Stomach smooth muscle (tissue), 2 donors: ENCODE measurements around the gene NSUN6.
"Not testable (repeated sequence)": the region's sequence is repeated elsewhere in the genome, so short reads cannot be mapped to it uniquely, and the experiment has no call there.

Experiments
- H3K27ac ChIP-seq: one replicate; pipeline ENCODE4 v1.7.0; 2013; ENCODE audit warnings: mild to moderate bottlenecking, low read length, inconsistent platforms
- H3K27me3 ChIP-seq, 2 donors: one replicate each; pipeline ENCODE4 v1.7.0; 2013; ENCODE audit warnings: low read length in 2 of 2; ENCODE audit not compliant: insufficient read depth in 2 of 2, control insufficient read depth in 1 of 2
- H3K36me3 ChIP-seq, 2 donors: one replicate each; pipeline ENCODE4 v1.7.0; 2013; ENCODE audit warnings: low read length in 2 of 2; ENCODE audit not compliant: control insufficient read depth in 2 of 2, insufficient read depth in 2 of 2
- H3K4me1 ChIP-seq: one replicate; pipeline ENCODE4 v1.7.0; 2013; ENCODE audit warnings: low read length; ENCODE audit not compliant: control insufficient read depth, insufficient read depth
- H3K4me3 ChIP-seq, 2 donors: one replicate each; pipeline ENCODE4 v1.7.0; 2013; ENCODE audit warnings: low read length in 2 of 2
- H3K9ac ChIP-seq, 2 donors: one replicate each; pipeline ENCODE4 v1.7.0; 2013; ENCODE audit warnings: low read length in 2 of 2, mild to moderate bottlenecking in 1 of 2
- H3K9me3 ChIP-seq, 2 donors: one replicate each; pipeline ENCODE4 v1.7.0; 2013; ENCODE audit warnings: low read length in 2 of 2; ENCODE audit not compliant: control insufficient read depth in 2 of 2
- donor health status: healthy.
- donor health status: Pancreatic carcinoma.

The NSUN6 gene

DNA sequence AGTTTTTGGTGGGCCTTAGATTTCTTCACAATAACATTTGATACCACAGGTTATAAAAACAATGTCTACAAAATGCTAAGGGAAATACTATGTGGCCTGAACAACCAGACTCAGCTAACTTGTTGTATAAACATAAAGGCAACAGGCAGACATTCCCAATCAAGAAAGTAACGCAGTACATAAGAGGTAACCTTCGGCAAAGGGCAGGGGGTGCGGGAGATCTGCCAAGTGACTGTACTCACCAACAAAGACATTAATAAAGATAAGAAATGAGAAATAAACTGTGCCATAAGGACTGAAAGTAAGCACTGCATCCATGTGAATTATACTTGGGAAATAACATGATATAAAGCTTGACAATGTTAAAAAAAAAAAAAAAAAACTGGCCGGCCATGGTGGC, 15.4 kb downstream of the NSUN6 start:
- H3K27me3 ChIP-seq: no peaks in the 10 kb centered on the region
- H3K27ac ChIP-seq: peak overlapping the region; percentile 8
- no peaks in the 10 kb centered on the region for H3K9me3 ChIP-seq
- H3K9ac ChIP-seq: no peak overlapping the region
- H3K4me3 ChIP-seq: no peak overlapping the region
- no peaks in the 10 kb centered on the region for H3K4me1 ChIP-seq
- H3K36me3 ChIP-seq: no peaks in the 10 kb centered on the region

DNA sequence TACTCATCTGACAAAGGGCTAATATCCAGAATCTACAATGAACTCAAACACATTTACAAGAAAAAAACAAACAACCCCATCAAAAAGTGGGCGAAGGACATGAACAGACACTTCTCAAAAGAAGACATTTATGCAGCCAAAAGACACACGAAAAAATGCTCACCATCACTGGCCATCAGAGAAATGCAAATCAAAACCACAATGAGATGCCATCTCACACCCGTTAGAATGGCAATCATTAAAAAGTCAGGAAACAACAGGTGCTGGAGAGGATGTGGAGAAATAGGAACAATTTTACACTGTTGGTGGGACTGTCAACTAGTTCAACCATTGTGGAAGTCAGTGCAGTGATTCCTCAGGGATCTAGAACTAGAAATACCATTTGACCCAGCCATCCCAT, 18.9 kb downstream of the NSUN6 start:
- H3K4me1 ChIP-seq, H3K4me3 ChIP-seq, H3K27ac ChIP-seq, H3K27me3 ChIP-seq, H3K36me3 ChIP-seq, H3K9me3 ChIP-seq, H3K9ac ChIP-seq: not testable (repeated sequence)

DNA sequence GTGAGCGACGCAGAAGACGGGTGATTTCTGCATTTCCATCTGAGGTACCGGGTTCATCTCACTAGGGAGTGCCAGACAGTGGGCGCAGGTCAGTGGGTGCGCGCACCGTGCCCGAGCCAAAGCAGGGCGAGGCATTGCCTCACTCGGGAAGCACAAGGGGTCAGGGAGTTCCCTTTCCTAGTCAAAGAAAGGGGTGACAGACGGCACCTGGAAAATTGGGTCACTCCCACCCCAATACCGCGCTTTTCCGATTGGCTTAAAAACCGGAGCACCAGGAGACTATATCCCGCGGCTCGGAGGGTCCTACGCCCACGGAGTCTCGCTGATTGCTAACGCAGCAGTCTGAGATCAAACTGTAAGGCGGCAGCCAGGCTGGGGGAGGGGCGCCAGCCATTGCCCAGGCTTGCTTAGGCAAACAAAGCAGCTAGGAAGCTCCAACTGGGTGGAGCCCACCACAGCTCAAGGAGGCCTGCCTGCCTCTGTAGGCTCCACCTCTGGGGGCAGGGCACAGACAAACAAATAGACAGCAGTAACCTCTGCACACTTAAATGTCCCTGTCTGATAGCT, 23.9 kb downstream of the NSUN6 start:
- H3K9me3 ChIP-seq, H3K4me1 ChIP-seq, H3K27me3 ChIP-seq, H3K36me3 ChIP-seq: not testable (repeated sequence)
- peak overlapping the region; percentile 41 for H3K27ac ChIP-seq
- H3K4me3 ChIP-seq: peak overlapping the region; percentile 63 to 74
- peak overlapping the region; percentile 62 to 71 for H3K9ac ChIP-seq

DNA sequence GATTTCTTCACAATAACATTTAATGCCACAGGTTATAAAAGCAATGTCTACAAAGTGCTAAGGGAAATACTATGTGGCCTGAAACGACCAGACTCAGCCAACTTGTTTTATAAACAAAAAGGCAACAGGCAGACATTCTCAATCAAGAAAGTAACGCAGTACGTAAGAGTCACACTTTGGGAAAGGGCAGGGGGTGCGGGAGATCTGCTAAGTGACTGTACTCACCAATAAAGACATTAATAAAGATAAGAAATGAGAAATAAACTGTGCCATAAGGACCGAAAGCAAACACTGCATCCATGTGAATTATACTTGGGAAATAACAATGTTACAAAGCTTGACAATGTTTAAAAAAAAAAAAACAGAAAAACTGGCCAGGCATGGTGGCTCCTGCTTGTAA, 25.5 kb downstream of the NSUN6 start:
- peak overlapping the region in 1 of 2 donors; percentile 13 for H3K9ac ChIP-seq
- no peak overlapping the region for H3K4me3 ChIP-seq
- H3K27me3 ChIP-seq: no peaks in the 10 kb centered on the region
- H3K9me3 ChIP-seq: no peaks in the 10 kb centered on the region
- H3K4me1 ChIP-seq: peaks cover 5% of the 10 kb centered on the region
- no peaks in the 10 kb centered on the region for H3K36me3 ChIP-seq
- peak overlapping the region; percentile 37 for H3K27ac ChIP-seq

DNA sequence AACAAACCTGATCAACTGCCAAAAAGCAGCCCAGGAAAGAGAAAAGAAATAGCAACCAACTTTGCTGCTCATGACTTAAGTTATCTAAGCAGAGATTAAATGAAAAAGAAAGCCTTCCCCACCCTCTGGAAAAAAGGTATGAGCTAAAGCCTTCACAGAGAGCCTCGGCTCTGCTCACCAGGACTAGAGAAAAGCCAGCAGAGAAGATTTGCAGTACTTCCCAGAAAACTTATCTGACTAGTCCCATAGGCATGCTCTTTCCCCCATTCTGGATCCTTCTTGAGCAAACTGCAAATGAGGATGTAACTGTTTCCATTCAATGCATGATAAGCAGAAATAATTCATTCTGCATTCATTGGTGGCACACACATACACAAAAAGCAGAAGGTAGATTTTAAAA, 27.7 kb downstream of the NSUN6 start:
- not testable (repeated sequence) for H3K4me1 ChIP-seq, H3K36me3 ChIP-seq, H3K27ac ChIP-seq, H3K27me3 ChIP-seq, H3K9ac ChIP-seq, H3K9me3 ChIP-seq
- H3K4me3 ChIP-seq: peak overlapping the region in 1 of 2 donors; percentile 0

DNA sequence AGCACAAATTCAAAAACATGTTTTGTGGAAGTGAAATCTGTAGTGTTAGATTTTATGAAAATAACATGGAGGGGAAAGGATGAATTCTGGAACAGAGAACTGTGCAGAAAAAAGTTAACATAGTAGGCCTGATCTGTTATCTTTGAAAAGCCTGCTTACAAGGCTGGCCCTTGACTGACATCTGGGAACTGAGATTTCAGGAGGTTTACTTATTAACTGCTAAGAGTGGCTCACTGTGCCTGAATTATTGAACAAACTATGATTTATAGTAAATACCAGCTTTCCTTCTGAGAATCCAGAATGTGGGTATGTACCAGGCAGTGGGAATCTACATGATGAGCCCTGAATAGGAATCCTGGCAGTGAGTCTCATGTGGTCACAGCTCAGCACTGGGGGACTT, 30.5 kb downstream of the NSUN6 start:
- H3K36me3 ChIP-seq: peaks cover 0 to 3% of the 10 kb centered on the region in 2 donors
- no peak overlapping the region for H3K27ac ChIP-seq
- H3K4me3 ChIP-seq: no peak overlapping the region
- no peaks in the 10 kb centered on the region for H3K9me3 ChIP-seq
- no peaks in the 10 kb centered on the region for H3K27me3 ChIP-seq
- H3K4me1 ChIP-seq: peaks cover 3% of the 10 kb centered on the region
- H3K9ac ChIP-seq: no peak overlapping the region

DNA sequence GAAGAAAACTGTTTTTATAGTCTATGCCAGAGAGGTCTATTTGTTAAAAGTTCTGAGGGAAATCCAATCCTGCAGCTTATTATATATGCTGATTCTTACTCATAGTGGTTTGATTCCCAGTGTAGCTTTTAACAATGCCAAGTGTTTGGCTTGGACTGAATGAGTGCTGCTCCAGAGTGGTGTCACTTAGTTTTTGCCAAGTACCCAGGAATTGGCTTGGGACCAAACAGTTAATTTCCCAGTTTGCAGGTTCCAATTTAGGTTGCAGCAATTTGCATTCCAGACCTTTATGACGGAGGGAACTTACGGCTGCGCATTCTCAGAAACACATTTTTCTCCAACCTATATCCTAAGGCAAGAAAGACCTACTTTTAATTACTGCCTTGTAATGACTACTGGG, 32.4 kb downstream of the NSUN6 start:
- peaks cover 3% of the 10 kb centered on the region for H3K4me1 ChIP-seq

DNA sequence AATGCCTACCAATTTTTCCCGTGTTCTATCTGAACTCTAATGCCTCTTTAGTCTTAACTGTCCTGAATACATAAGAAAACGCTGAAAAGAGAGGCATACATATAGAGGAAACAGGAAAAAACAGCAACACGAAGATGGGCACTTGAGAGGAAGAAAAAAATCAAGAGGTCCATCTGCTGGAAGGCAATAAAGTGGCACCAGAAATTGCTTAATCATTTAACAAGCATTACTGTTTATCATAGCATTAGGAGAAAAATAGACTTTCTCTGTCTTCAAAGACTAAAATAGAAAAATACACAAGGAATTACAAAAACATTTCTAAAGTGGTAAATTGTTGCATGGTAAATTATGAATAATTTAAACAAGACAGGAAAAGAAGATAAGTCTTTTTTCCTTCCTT, 35.0 kb downstream of the NSUN6 start:
- Histone ChIP-seq H3K27me3 (no peaks in the 10 kb centered on the region), H3K36me3 (peaks cover 0 to 3% of the 10 kb centered on the region in 2 donors), H3K4me1 (no peaks in the 10 kb centered on the region), H3K9ac (no peak overlapping the region), H3K9me3 (no peaks in the 10 kb centered on the region), H3K4me3 (no peak overlapping the region), H3K27ac (no peak overlapping the region)

More for the DNA sequence above, 32.4 kb downstream of the NSUN6 start:
- peaks cover 0 to 3% of the 10 kb centered on the region in 2 donors for H3K36me3 ChIP-seq
- no peak overlapping the region for H3K9ac ChIP-seq
- H3K27me3 ChIP-seq: no peaks in the 10 kb centered on the region
- H3K9me3 ChIP-seq: no peaks in the 10 kb centered on the region
- no peak overlapping the region for H3K4me3 ChIP-seq
- H3K27ac ChIP-seq: no peak overlapping the region

DNA sequence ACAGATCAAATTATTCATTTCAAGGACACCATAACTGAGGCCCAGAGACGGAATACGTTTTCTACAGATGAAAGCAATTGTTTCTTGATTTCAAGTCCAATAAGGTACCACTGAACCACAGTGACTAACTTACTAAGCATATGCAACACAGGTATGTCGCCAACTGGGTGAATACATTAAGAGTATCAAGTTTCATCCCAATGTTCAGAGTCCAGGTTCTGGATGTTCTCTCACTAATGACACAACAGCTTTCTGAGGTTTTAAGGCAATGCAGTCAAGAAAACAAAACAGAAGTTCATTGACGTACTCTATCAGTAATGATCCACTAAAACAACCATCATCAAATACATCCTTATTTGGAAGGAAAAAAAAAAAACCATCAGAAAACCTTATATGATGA, 35.8 kb downstream of the NSUN6 start:
- H3K4me1 ChIP-seq: no peaks in the 10 kb centered on the region
- no peak overlapping the region for H3K9ac ChIP-seq
- H3K9me3 ChIP-seq: no peaks in the 10 kb centered on the region
- no peak overlapping the region for H3K27ac ChIP-seq
- H3K4me3 ChIP-seq: no peak overlapping the region
- peaks cover 0 to 1% of the 10 kb centered on the region in 2 donors for H3K36me3 ChIP-seq
- H3K27me3 ChIP-seq: no peaks in the 10 kb centered on the region

DNA sequence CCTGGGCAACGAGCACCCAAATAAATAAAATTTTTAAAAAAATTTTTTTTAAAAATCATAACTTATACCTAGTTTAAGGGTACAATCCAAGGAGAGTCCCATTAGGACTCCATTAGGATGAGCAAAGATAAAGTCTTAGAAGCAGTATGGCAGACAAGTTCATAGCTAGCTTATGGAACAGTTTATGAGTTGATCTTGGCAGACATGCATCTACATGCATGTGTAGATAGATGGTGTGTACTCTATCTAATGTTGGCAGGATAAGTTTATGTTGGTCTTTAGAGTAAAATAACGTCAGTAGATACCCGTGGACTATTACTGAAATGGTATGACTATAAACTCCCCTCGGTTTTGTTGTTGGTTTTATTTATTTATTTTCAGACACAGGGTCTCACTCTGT, 40.2 kb downstream of the NSUN6 start:
- Histone ChIP-seq H3K4me1 (no peaks in the 10 kb centered on the region), H3K9me3 (no peaks in the 10 kb centered on the region), H3K27ac (no peak overlapping the region), H3K27me3 (no peaks in the 10 kb centered on the region), H3K36me3 (no peaks in the 10 kb centered on the region), H3K4me3 (no peak overlapping the region), H3K9ac (no peak overlapping the region)

DNA sequence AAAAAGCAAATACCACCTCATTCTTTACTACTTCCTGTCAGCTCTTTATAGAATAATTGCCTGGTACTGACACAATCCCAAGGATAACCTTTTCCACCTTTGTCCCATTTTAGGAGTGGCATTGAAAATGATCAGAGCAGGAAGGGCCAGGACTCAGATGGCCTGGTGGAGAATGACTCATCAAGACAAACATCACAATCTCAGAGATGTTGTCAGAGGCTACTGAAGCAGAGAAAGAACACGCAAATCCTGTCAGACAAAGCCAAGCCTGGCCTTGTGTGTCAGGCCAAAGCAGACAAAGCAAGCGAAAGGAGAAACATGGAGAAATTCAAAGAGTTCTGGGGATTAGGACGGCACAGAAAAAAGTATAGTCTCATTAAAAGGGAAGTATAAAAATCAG, 40.9 kb downstream of the NSUN6 start:
- no peaks in the 10 kb centered on the region for H3K4me1 ChIP-seq
- no peak overlapping the region for H3K4me3 ChIP-seq
- no peaks in the 10 kb centered on the region for H3K9me3 ChIP-seq
- no peak overlapping the region for H3K9ac ChIP-seq
- no peaks in the 10 kb centered on the region for H3K36me3 ChIP-seq
- H3K27me3 ChIP-seq: no peaks in the 10 kb centered on the region
- no peak overlapping the region for H3K27ac ChIP-seq
